ENCODE results near the gene CABLES1.
A peak's percentile ranks its signal among the peaks of the same experiment; 100 is the strongest.
"Not testable (repeated sequence)": the region's sequence is repeated elsewhere in the genome, so short reads cannot be mapped to it uniquely, and the experiment has no call there.

Gene CABLES1

DNA sequence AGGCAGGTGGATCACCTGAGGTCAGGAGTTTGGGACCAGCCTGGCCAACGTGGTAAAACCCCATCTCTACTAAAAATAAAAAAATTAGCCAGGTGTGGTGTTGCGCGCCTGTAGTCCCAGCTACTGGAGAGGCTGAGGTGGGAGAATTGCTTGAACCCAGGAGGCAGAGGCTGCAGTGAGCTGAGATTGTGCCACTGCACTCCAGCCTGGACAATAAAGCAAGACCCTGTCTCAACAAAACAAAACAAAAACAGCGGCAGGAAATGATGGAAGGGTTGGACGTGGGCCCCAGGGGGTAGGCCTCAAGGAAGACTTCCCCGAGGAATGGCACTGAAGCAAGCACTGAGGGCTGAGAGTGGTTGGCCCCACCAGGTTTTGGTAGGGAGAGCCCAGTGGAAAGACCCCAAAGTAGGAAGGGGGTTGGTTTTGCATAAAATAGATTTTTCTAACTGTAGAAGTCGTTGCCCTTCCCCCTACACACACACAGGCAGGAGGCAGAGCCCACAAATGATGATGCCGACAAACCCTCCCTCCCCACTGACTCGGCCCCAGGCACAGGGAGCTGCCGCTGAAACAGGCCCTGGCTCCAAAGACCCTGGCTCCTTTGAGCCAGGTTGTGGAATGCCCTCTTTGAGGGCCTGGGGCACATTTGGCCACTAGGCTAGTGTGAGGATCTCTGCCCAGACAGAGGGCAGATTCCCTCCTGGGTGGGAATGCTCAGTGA lies 104.8 kb downstream of the CABLES1 start:
- TF ChIP-seq ZNF785 (tag by site-specific recombination; IDR thresholded peaks at IDR 0.05) (no peak), SETDB1 (IDR thresholded peaks at IDR 0.05; ENCODE audit: insufficient read length, low read length) (no peak), ZNF394 (tag by site-specific recombination; IDR thresholded peaks at IDR 0.05; ENCODE audit: borderline replicate concordance) (no peak), ZSCAN4 (tag by site-specific recombination; IDR thresholded peaks at IDR 0.05) (no peak), TCF7L2 (IDR thresholded peaks at IDR 0.05; ENCODE audit: borderline replicate concordance, low read depth, low read length) (no peak), SCRT1 (tag by site-specific recombination; IDR thresholded peaks at IDR 0.05; ENCODE audit: borderline replicate concordance) (no peak), REPIN1 (tag by site-specific recombination; IDR thresholded peaks at IDR 0.05; ENCODE audit: low read depth) (no peak), ZNF48 (tag by site-specific recombination; IDR thresholded peaks at IDR 0.05) (no peak), YY2 (tag by site-specific recombination; IDR thresholded peaks at IDR 0.05) (no peak), ZNF416 (tag by site-specific recombination; IDR thresholded peaks at IDR 0.05) (no peak), ZNF221 (tag by site-specific recombination; IDR thresholded peaks at IDR 0.05; ENCODE audit: borderline replicate concordance) (no peak), GLIS1 (tag by site-specific recombination; IDR thresholded peaks at IDR 0.05) (no peak), ZNF530 (tag by site-specific recombination; IDR thresholded peaks at IDR 0.05; ENCODE audit: low read depth) (no peak), ZNF280D (tag by site-specific recombination; IDR thresholded peaks at IDR 0.05) (no peak)
- TF ChIP-seq, protein P1, sequence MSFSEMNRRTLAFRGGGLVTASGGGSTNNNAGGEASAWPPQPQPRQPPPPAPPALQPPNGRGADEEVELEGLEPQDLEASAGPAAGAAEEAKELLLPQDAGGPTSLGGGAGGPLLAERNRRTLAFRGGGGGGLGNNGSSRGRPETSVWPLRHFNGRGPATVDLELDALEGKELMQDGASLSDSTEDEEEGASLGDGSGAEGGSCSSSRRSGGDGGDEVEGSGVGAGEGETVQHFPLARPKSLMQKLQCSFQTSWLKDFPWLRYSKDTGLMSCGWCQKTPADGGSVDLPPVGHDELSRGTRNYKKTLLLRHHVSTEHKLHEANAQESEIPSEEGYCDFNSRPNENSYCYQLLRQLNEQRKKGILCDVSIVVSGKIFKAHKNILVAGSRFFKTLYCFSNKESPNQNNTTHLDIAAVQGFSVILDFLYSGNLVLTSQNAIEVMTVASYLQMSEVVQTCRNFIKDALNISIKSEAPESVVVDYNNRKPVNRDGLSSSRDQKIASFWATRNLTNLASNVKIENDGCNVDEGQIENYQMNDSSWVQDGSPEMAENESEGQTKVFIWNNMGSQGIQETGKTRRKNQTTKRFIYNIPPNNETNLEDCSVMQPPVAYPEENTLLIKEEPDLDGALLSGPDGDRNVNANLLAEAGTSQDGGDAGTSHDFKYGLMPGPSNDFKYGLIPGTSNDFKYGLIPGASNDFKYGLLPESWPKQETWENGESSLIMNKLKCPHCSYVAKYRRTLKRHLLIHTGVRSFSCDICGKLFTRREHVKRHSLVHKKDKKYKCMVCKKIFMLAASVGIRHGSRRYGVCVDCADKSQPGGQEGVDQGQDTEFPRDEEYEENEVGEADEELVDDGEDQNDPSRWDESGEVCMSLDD (tag by site-specific recombination; IDR thresholded peaks at IDR 0.05), result no peak
- no peaks in the 10 kb centered on the region for H3K9me3 ChIP-seq (ENCODE audit: control insufficient read depth, insufficient read depth, low read depth, low read length)
- ChIA-PET POLR2A (no interaction called here), CTCF (no interaction called here)
- H3K4me1 ChIP-seq (ENCODE audit: control insufficient read depth, insufficient read depth, low read length), result no peaks in the 10 kb centered on the region
- no peak overlapping the region for H3K27ac ChIP-seq (ENCODE audit: extremely low read depth, low read depth, low read length)
- no peak overlapping the region for H3K4me3 ChIP-seq (ENCODE audit: low read depth, low read length)
- H3K36me3 ChIP-seq (ENCODE audit: control insufficient read depth in 2 of 2, insufficient read depth in 1 of 2, low read length in 2 of 2), result peaks cover 0 to 28% of the 10 kb centered on the region in 2 experiments; a peak in 2 of 3 replicates

DNA sequence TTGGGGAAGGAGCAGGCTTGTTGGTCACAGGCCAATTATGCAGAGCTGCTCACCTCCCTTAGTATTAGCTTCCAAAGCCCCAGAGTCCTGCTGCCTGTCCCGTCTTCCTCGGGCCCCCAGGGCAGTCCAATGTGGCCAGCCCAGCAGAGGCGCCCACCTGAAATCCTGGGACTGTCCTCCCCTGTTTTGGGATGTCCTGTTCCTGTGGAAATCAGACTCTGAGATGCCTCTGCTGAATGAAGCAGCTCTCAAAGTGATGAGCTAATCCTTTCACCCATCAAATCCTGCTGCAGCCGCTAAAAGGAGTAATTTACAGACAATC lies 105.3 kb downstream of the CABLES1 start:
- Histone ChIP-seq H3K27ac (ENCODE audit: extremely low read depth, low read depth, low read length) (no peak overlapping the region), H3K4me3 (ENCODE audit: low read depth, low read length) (no peak overlapping the region), H3K36me3 (ENCODE audit: control insufficient read depth in 2 of 2, insufficient read depth in 1 of 2, low read length in 2 of 2) (peaks cover 0 to 30% of the 10 kb centered on the region in 2 experiments; a peak in 2 of 3 replicates), H3K9me3 (ENCODE audit: control insufficient read depth, insufficient read depth, low read depth, low read length) (no peaks in the 10 kb centered on the region), H3K4me1 (ENCODE audit: control insufficient read depth, insufficient read depth, low read length) (no peaks in the 10 kb centered on the region)
- CTCF ChIA-PET, result no interaction called here
- TF ChIP-seq MZF1 (tag by site-specific recombination; IDR thresholded peaks at IDR 0.05; ENCODE audit: borderline replicate concordance) (peak; percentile 68; the same call in 1 of the 2 replicates), ZNF211 (tag by site-specific recombination; IDR thresholded peaks at IDR 0.05; ENCODE audit: low read depth) (no peak)
- POLR2A ChIA-PET, result no interaction called here

GRCh38 chr18:23241833-23242496 lies 106.7 kb downstream of the CABLES1 start:
- POLR2A ChIA-PET, result not testable (repeated sequence)

More at GRCh38 chr18:23241833-23242496, 106.7 kb downstream of the CABLES1 start:
- H3K4me1 ChIP-seq (ENCODE audit: control insufficient read depth, insufficient read depth, low read length); H3K27ac ChIP-seq (ENCODE audit: extremely low read depth, low read depth, low read length); H3K4me3 ChIP-seq (ENCODE audit: low read depth, low read length); H3K9me3 ChIP-seq (ENCODE audit: control insufficient read depth, insufficient read depth, low read depth, low read length): not testable (repeated sequence)
- CTCF ChIA-PET, result interaction anchor here (0.6 kb wide), 1 partner anchor 1484 kb away, joined by 3 read pairs; no protein-coding TSS in a partner anchor
- H3K36me3 ChIP-seq (ENCODE audit: control insufficient read depth in 2 of 2, insufficient read depth in 1 of 2, low read length in 2 of 2), result peaks cover 0 to 22% of the 10 kb centered on the region in 2 experiments; a peak in 2 of 3 replicates
